GM19035 (cell line): ENCODE results near the gene BTF3L4.
"Not testable (repeated sequence)": the region's sequence is repeated elsewhere in the genome, so short reads cannot be mapped to it uniquely, and the experiment has no call there.

Experiments used
- ATAC-seq: cut with Tn5 transposase; IDR thresholded peaks from one replicate; pipeline ENCODE4 v1.9.1; 2021; ENCODE audit not compliant: unreplicated experiment

Gene BTF3L4

DNA sequence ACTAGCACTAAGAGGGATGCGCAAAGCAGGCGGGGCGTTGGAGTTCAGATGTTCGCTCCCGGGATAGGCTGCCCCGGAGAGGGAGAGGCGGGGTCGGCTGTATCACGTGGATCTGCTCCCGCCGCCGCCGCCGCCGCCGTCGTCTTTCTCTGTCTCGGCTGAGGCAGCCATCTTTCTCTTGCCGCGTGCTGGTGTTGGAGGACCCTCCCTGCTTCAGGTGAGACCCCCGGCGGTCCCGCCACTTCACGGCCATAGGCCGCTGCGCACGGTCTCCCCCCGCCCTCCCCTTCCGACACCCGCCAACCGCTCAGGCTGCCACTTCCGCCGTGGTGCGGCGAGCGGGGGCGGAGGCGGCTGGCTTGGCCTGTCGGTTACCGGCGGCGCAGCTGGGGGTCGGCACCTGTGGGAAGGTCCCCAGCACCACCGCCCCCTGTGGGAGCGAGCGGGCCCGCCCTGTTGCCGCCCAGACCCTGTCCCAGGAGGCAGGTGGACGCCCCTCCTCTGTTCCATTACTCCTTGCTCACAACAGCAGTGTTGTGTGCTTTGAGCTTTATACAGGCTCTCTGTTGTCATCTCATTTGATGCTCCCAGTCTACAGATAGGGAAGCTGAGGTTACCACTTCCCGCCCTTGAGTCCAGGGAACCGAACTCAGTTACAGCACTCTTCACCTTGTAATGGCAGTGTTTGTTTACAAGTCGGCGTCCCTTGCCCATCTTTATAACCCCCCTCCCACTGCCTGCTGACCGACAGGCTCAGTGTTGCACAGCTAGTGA is at the start of gene BTF3L4:
Gene BTF3L4 (plus strand): TSS at position 133 of the 774 bp plus-strand sequence. CDS start 3,553 bp downstream, outside the sequence.
- peak; percentile 76 for ATAC-seq

DNA sequence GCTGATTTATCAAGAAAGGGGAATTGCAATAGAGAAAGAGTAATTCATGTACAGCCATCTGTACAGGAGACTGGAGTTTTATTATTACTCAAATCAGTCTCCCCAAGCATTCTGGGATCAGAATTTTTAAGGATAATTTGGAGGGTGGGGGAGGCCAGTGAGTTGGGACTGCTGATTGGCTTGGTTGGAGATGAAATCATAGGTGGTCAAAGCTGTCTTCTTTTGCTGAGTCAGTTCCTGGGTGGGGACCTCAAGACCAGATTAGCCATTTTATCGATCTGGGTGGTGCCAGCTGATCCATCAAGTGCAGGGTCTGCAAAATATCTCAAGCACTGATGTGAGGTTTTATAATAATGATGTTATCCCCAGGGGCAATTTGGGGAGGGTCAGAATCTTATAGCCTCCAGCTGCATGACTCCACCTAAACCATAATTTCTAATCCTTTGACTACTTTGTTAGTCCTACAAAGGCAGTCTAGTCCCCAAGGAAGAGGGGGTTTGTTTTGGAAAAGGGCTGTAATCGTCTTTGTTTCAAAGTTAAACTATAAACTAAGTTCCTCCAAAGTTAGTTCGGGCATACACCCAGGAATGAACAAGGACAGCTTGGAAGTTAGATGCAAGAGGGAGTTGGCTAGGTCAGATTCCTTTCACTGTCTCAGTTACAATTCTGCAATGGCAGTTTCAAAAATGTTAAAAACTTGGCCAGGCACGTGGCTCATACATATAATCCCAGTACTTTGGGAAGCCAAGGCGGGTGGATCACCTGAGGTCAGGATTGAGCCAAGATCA is 48.7 kb upstream of the BTF3L4 start:
- no peak for ATAC-seq

DNA sequence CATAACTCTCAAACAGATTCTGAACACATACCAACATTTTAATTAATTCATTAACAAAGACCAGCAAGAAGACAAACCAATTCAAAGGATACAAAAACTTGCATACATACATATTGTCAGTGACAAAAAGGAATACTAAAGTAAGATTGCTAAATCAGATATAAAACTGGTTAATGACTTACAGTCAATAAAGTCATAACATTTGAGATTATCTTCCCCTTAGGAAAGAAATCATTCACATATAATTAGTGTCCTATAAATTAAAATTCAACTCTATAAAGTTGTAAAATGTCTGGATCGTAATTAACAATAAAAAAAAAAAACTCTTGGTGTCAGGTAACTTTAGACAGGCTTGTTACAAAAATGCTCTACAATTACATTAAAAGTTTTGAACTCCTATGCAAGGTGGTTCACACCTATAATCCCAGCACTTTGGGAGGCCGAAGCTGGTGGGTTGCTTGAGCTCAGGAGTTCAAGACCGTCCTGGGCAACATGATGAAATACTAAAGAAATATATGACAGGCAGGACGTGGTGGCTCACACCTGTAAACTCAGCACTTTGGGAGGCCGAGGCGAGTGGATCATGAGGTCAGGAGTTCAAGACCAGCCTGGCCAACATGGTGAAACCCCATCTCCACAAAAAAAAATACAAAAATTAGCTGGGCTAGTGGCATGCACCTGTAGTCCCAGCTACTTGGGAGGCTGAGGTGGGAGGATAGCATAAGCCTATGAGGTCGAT is 47.9 kb upstream of the BTF3L4 start:
- no peak for ATAC-seq

DNA sequence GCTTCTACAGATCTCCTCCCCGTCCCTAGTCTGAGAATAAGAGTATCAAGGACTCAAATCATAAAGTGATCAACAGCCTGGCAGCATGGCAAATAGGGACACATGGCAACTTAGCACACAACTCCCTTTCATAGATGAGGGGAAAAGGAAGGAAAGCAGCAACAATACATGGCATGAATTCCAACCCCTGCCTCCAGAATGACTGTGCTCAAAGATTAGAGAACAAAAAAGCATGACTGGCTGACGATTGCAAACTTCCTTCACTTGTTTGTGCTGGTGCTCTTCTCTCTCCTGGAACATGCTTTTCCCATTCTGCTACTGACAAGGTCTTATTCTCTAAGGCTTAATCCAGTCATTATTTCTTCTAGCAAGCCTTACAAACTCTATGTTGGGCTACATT is 34.0 kb upstream of the BTF3L4 start:
- ATAC-seq = no peak

DNA sequence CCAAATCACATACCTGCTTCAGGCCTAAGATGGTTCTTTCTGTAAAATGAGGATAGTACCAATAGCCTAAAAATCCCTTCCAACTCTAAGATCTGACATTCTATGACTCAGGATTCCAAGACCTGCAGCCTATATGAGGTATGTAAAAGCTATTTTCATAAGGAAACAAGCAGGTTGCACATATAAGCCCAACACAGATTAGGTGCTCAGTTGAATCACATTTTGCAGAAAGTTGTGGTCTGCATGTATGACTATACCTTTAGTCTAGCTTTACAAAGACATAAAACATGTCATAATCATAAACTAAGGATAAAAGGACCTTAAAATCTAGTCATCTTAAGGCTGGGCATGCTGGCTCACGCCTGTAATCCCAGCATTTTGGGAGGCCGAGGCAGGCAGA is 29.8 kb upstream of the BTF3L4 start:
- no peak for ATAC-seq

DNA sequence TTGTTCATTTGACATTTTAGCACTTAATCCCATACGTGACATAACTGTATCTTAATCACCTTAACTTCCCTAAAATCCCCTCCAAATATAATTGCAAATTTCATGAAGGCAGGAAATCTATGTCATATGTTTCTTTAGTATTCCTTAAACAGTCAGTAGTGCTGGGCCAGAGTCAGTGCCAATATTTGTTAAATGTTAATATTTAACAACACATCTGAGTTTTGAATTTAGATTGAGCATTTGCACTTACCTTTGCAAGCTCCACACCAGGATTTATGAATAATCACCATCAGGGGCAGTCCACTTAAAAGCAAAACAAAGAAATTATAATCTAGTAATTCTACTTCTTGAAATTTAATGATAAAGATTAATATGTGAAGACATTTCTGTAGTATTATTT is 27.8 kb upstream of the BTF3L4 start:
- no peak for ATAC-seq

DNA sequence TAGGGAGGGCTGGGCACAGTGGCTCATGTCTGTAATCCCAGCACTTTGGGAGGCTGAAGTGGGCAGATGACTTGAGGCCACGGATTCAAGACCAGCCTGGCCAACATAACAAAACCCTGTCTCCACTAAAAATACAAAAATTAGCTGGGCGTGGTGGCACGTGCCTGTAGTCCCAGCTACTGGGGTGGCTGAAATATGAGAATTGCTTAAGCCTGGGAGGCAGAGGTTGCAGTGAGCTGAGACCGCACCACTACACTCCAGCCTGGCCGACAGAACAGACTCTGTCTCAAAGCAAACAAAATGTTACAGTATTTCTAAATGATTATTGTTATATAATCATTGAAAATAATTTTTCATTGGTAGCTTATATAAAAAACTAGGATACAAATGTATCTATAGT is 27.3 kb upstream of the BTF3L4 start:
- not testable (repeated sequence) for ATAC-seq

DNA sequence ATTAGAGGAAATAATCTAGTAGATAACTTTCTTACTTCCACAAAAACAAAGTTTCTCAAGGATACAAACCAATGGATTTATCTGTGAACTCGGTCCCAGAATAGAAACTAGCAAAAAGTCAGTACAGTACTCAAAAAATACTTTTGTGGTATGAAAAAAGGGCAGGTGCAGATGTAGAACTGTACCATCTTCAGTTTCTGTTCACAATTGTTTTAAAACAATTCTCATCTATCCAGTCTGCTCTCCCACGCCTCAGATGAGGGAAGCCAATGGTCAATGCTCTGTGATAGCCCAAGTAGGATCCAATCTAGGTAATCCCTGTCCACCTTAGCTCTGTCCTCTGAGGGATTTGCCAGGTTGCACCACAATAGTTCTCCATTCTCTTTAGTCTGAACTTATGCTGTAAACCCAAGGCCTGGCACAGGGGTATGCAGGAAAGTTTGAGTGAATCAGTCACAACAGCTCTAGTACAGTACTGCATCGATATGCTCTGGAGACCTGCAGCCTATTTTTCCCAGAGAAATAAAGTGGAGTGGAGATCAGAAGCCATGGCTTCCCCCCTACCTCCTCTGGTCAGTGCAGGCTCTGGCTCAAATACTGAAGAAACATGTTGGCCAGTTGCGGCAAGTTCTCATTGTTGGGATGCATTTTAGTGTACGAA is 23.8 kb upstream of the BTF3L4 start:
- peak; percentile 31 for ATAC-seq

DNA sequence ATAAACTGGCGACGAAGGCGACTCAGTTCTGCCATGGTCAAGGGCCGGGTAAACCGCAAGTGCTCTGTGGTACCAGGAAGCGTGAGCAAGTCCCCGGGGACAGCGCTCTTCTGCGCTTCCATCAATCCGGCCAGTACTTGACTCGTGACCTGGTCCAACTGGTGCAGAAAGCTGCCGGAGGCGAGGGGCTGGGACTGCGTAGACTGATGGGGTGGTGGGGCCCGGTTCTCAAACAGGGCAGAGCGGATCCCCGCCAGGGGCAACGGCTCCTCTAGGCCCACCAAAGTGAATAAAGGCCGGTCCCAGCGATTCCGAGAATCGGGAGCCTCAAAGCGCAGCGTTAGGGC is 23.3 kb upstream of the BTF3L4 start:
- peak; percentile 45 for ATAC-seq

DNA sequence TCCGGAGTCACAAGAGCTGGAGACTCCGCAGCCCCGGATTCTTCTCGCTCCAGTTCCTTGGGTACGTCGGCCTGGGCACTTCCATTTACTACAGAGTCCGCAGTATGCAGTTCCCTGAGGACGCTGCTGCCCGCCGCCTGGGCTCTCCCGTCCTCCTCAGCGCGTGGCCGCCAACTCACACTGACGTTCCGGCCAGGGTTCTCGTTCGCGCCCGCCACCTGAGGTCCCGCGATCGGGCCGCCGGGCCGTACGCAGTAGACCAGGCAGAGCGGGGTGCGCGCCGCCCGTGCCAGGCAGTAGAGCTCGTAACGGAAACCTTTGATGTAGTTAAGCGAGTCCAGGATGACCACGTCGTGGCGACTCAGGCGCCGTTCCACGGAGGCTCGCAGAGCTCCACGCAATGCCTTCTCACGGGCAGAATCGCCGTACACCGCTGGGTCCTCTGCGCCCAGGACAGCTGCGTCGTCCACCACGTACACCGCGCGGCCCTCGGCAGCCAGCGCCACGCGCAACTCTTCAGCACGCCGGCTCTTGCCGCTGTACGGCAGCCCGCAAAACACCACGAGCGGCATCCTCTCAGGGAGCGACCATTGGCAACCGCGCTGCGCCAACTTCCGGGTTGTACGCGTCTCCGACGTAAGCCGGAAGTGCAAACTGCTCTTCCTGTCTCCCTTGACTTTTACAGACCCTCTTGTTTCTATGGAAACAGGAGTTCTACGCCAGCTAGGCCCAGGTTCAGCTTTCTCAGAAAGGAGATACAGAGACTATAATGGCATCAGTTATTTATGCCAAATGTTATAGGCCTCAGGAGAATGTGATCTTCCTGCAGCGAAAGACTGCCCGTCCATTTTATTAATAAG is 22.7 kb upstream of the BTF3L4 start, which contains the start of gene KTI12:
Gene KTI12 (minus strand): TSS at position 621 of the 860 bp plus-strand sequence. CDS start 49 bp downstream, at position 572.
- ATAC-seq = peak; percentile 78

DNA sequence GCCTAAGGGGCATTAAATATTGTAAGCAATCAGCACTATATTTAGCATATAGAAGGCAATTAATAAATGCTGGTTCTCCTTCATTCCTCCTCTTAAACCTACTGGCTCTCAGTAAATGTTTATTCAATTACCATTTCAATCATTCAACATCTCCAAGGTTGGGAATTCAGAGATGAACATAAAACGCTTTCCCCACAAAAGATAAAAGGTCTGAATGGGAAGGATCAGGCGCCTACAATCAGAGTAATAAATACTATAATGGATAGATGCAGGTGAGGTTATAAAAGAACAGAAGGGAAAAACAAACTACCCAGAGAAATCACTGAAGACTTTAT is 22.1 kb upstream of the BTF3L4 start:
- ATAC-seq = no peak

DNA sequence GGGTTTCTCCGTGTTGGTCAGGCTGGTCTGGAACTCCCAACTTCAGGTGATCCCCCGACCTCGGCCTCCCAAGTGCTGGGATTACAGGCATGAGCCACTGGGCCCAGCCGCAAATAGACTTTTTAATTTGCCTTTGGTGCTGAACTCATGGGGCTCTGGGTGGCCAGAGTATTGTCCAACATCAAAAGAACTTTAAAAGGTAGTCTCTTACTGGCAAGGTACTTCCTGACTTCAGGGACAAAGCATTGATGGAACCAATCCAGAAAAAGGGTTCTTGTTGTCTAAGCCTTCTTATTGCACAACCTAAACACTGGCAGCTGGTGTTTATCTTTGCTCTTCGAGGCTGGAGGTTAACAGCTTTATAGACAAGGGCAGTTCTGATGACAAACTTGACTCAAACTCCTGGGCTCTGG is 18.7 kb upstream of the BTF3L4 start:
- ATAC-seq = no peak

DNA sequence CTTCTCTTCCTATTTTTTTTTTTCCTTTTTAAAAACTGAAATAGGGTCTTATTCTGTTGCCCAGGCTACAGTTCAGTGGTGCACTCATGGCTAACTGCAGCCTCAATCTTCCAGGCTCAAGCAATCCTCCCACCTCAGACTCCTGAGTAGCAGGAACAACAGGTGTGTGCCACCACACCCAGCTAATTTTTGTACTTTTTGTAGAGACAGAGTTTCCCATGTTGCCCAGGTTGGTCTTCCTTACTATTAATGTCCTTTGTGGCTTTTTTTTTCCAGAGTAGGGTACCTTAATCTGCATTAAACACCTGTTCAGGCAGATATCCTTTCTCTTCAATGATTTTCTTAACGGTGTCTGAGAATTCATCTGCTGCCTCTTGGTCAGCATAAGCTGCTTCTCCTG is 18.2 kb upstream of the BTF3L4 start:
- ATAC-seq = no peak

- no peak for ATAC-seq
Measured at GRCh38 chr1:52041551-52042185, 14.4 kb upstream of the BTF3L4 start.

- no peak for ATAC-seq
Measured at GRCh38 chr1:52045236-52045635, 10.9 kb upstream of the BTF3L4 start.

GRCh38 chr1:52045666-52046195 is 10.4 kb upstream of the BTF3L4 start:
- ATAC-seq = not testable (repeated sequence)

- not testable (repeated sequence) for ATAC-seq
Measured at GRCh38 chr1:52049337-52049736, 6.8 kb upstream of the BTF3L4 start.

- no peak for ATAC-seq
Measured at GRCh38 chr1:52053862-52054261, 2.2 kb upstream of the BTF3L4 start.

DNA sequence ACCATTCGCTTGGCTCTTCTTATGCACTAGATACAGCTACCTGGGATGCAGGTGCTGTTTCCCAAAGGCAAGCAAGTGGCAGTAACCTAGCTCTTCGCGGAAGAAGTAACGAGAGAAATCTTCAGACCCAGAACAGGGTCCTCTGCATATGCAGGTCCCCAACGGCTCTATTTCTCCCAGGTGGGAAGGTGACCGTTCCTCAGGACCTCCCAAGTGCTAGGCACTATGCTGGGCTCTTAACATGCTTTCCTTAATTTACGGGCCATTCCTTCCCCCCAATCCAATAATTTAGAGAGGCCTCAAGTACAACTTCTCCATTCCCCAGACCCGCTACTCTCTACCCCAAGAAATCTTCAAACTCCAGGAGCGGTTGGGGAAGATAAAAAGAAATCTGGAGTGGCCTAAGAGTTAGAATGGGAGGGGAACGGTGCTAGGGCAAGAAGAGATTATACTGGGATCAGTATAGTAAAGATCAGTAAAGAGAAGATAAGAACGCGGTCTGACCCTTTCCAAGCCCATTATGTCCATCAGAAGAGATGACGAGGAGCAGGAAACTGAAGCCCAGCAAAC is 1.5 kb upstream of the BTF3L4 start:
- no peak for ATAC-seq
